Cardiac fibroblast (primary cell): ENCODE results near the gene SMG6.
A peak's percentile ranks its signal among the peaks of the same experiment; 100 is the strongest.

Experiments used
- DNase-seq, 2 donors: peaks; one replicate each; pipeline versions ENCODE4 v3.0.0 to v3.0.0-alpha.2; 2010; ENCODE audit warnings: low read depth in 2 of 2
- H3K4me3 ChIP-seq, 2 donors: replicated peaks in 1 of 2; 1 replicate in 1 of 2; 2 replicates in 1 of 2; pipeline ENCODE4 v1.5.1; 2011; ENCODE audit warnings: low read depth in 2 of 2, low read length in 2 of 2, mild to moderate bottlenecking in 2 of 2, moderate library complexity in 1 of 2
- TF ChIP-seq, protein P1 (sequence below): IDR thresholded peaks from one replicate; pipeline ENCODE4 v1.5.1; 2011; ENCODE audit warnings: low read depth, mild to moderate bottlenecking, low read length, inconsistent platforms

The SMG6 gene

DNA sequence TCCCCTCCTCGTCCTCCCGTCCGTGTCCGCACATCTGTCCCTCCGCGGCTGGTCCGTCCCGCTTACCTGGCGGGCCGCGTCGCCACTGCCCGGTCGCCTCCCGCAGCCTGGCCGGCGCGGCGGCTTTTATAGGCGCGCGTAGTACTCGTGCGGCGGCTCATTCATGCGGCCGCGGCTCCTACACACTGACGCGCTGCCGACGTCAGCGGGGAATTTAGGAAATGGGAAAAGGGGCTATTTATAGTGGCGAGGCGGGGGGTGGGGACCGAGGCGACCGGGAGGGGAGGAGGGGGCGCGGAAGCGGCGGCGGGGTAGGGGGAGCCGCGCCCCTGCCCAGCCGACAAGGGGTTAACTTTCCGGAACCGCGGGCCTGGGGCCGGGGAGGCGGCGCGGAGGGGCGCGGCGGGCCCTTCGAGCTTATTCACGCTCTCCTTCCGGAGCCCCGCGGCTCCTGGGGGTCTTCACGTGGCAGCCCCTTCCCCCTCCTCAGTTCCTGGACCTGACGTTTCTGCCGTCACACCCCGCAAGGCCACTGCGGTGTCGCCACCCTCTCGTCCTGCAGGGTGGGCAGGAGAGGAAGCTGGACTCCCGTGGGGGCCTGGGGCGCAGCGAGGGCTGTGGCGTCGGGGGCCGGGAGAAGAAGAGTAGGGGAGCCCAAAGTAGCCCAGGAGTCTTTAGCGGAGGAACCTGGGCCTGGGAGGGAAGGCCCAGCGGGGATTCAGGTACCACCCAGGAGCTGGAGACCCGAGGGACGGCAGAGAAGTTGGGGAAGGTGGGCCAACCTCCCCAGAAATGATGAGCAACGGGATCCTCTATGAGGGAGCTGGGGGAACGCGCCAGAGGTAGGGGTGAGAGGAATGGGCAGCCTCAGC lies 252.3 kb downstream of the SMG6 start:
- peak; percentile 46 to 65 for DNase-seq
- peak overlapping the region in 1 of 2 donors; percentile 44 for H3K4me3 ChIP-seq

DNA sequence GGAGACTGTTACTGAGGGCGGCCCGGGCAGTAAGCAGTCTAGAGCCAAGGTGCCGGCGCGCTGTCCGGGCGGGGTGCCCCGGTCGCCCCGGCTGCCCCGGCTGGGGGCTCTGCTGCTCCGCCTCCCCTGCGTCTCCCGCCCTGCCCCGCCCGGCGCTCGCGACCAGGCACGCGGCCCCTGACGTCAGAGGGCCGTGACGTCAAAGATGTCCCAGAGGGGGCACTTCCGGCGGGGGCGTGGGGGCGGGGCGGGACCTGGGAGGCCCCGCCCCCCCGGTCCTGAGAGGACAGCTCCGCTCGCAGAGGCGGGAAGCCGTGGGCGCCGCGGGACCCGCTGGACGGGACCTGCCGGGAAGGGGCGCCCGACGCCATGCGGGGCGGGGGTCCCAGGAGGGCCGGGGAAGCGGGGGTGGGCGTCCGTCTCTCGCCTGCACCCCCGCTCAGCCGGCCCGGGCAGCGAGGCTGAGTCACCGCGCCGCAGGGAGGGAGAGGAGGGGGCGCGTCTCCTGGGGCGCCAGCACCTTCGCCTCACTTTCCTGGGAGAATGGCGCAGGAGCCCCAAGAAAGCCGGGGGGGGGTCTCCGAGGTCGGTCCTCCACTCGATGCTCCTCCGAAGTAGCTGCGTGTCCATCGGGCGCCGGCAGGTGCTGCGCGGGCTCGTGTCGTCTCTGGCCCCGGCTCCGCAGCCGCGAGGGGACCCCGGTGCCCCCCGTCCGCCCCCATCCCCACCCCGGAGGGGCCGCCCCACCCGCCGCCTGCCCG lies 253.1 kb downstream of the SMG6 start:
- TF ChIP-seq, protein P1, sequence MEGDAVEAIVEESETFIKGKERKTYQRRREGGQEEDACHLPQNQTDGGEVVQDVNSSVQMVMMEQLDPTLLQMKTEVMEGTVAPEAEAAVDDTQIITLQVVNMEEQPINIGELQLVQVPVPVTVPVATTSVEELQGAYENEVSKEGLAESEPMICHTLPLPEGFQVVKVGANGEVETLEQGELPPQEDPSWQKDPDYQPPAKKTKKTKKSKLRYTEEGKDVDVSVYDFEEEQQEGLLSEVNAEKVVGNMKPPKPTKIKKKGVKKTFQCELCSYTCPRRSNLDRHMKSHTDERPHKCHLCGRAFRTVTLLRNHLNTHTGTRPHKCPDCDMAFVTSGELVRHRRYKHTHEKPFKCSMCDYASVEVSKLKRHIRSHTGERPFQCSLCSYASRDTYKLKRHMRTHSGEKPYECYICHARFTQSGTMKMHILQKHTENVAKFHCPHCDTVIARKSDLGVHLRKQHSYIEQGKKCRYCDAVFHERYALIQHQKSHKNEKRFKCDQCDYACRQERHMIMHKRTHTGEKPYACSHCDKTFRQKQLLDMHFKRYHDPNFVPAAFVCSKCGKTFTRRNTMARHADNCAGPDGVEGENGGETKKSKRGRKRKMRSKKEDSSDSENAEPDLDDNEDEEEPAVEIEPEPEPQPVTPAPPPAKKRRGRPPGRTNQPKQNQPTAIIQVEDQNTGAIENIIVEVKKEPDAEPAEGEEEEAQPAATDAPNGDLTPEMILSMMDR, result no peak
- DNase-seq, result peak; percentile 59 to 82
- H3K4me3 ChIP-seq, result peak overlapping the region; percentile 39 to 51

More for the DNA sequence above, 252.3 kb downstream of the SMG6 start:
- TF ChIP-seq, protein P1, result no peak

DNA sequence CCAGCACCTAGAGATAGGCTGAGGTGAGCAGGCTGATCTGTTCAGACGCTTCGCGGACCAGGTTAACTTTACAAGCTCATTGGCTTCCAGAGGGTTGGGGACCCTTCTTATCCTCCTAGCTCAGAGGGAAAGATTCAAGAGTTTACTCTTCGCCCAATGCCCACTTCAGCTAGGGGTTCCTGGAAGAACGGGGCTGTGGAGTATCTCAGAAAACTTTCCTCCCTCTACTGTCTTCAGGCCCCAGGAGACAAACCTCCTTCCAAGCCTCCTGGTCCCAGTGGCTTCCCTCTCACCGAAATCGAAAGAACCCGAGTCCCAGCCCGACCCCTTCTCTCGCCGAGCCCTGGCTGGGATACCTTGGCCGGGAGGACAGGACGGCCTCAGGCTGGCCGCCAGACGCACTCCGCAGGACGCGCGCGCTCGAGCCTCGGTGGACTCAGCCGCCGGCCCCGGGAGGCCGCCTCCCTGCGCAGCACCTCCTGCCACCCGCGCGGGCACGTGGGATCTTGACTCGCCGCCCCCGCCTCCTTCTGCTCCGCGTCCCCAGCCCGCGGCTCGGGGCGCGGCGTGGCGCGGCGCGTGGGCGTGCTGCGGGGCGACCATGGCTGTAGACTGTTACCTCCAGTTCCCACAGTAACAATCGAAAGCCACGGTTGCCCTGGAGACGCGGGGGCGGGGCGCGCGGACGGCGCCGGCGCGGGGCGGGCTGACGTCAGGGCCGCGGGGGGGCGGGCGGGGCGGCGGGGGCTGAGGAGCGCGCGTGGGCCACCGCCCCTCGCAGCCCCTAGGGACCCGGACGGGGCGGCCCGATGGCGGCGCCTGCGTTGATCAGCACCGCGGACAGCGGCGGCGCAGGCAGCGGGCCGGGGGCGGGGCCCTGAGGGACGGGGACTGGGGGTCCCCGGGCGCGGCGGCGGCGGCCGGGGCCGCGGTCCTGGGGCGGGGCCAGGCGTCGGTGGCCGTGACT lies 254.0 kb downstream of the SMG6 start:
- peak overlapping the region; percentile 58 to 62 for H3K4me3 ChIP-seq
- TF ChIP-seq, protein P1, result no peak
- peak; percentile 80 to 93 for DNase-seq

DNA sequence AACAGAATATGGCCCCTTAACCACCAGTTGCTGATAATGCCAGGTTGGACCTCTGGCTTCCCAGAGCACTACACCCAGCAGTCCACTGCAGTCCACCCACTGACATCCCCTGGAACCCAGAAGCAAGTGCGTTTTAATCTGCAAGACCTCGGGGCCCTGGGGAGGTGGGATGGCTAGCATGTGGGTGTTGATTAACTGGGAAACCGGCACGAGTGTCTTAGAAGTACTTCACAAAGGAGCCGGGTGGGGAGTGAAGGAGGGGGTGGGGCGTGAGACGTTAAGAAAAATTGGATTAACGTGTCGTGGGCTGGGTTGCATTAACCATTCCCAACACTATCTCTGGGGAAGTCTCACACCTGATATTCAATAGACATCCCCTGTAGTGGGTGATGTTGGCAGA lies 254.8 kb downstream of the SMG6 start:
- no peak for DNase-seq
- TF ChIP-seq, protein P1, result no peak
- H3K4me3 ChIP-seq, result no peak overlapping the region

DNA sequence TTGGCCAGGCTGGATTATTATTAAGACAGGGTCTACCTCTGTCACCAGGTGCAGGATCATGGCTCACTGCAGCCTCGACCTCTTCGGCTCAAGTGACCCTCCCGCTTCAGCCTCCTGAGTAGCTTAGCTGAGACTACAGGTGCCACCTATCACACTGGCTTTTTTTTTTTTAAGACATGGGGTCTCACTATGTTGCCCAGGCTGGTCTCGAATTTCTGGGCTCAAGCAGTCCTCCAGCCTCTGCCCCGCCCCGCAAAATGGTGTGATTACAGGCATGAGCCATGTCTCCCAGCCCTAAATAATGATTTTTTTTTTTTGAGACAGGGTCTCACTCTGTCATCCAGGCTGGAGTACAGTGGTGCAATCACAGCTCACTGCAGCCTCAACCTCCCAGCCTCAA lies 256.0 kb downstream of the SMG6 start:
- no peak for DNase-seq
- no peak overlapping the region for H3K4me3 ChIP-seq
- TF ChIP-seq, protein P1, result no peak

DNA sequence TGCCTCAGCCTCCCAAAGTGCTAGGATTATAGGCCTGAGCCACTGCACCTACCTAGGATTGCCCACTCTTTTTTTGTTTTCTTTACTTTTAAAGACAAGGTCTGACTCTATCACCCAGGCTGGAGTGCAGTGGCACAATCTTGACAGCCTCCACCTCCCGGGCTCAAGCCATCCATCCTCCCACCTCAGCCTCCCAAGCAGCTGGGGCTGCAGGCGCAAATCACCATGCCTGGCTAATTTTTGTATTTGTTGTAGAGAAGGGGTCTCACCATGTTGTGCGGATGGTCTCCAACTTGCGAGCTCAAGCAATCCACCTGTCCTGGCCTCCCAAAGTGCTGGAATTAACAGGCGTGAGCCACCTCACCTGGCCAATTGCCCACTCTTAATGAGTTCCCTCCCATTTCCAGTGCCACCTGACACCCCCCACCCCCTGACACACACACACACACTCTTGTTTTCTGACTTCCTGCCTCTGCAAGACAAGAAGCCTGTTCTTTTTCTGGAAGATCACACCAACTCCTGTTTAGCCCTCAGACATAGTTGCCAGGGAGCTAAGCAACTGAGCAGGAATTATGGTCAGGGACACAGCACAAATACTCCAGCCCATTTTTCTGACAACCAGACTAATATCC lies 259.2 kb downstream of the SMG6 start:
- DNase-seq, result no peak
- TF ChIP-seq, protein P1, result no peak
- no peak overlapping the region for H3K4me3 ChIP-seq
